Measurements from ENCODE around the gene RNF157. TPM values are rescaled to one million over a fixed set of nuclear protein-coding genes. Genes with fewer than 3 reads are reported as not detected.
A peak's percentile ranks its signal among the peaks of the same experiment; 100 is the strongest.

RNF157 gene
- total and polyA plus RNA-seq, 2 of the 13 experiments (the other 11 are each of a cell fraction or from before 2014, with no cell fraction given) = 0.44 to 1.5 TPM

- TF ChIP-seq CTCF (CRISPR knock-in tag; IDR thresholded peaks at IDR 0.05) (peak; percentile 64), HNF4G (IDR thresholded peaks at IDR 0.05; ENCODE audit: borderline replicate concordance, low read depth, low read length) (no peak), HNF4G (CRISPR knock-in tag; IDR thresholded peaks at IDR 0.05; ENCODE audit: borderline replicate concordance, low read depth) (no peak), PRDM4 (CRISPR knock-in tag; IDR thresholded peaks at IDR 0.05; ENCODE audit: borderline replicate concordance) (no peak), MAX (IDR thresholded peaks at IDR 0.05) (no peak), STAG1 (CRISPR knock-in tag; IDR thresholded peaks at IDR 0.05) (peak; percentile 65), RAD21 (CRISPR knock-in tag; IDR thresholded peaks at IDR 0.05) (peak; percentile 48)
Observed at GRCh38 chr17:76123749-76124581, 116.3 kb downstream of the RNF157 start (continued).
